Activated CD4-positive, alpha-beta T cell treated with anti-CD3 and anti-CD28 coated beads, Interleukin-2, amount 50 U/mL, for 1 hour (primary cell): Measurements from ENCODE around the gene ETF1.

ENCODE experiments used
- DNase-seq: peaks from one replicate; pipeline ENCODE4 v3.0.0-alpha.2; 2020

Gene ETF1

DNA sequence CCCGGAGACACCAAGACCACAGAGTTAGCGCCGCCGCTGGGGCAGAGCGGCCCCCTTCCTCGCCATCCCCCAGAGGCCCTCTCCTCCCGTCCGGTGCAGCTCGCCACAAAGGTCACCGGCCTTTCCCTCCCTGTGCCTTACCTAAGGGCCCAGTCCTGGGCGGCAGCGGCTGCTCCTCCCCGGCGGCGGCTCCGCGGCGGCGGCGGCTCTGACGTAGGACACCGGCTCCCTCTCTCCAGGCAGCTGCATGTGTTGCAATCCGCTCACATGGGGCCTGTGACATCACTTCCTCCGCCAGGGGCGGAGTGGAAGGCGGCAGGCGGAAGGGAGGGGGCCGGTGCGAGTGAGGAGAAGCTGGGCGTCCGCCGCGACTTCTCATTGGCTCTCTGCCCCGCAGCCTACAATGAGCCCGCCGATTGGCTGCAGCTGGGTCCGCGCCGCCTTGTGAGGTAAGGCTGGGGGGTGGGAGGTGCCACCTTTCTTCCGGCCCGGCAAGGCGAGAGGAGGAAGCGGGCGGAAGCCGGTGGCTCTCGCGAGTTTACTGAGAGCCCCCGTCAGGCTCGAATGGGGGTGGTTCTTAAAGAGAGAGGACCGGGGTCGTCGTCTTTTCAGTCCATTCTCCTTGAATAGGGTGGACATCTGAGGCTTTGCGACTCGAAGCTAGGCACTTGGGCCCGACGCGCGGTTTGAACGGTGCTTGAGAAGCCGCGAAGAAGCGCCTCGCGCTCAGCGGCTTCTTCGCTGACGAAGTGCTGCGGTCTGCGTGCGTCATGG is at the start of gene ETF1:
Gene ETF1 (minus strand): TSS at position 281 of the 774 bp plus-strand sequence. CDS start 318 bp downstream, outside the sequence.
- peak; percentile 99 for DNase-seq

DNA sequence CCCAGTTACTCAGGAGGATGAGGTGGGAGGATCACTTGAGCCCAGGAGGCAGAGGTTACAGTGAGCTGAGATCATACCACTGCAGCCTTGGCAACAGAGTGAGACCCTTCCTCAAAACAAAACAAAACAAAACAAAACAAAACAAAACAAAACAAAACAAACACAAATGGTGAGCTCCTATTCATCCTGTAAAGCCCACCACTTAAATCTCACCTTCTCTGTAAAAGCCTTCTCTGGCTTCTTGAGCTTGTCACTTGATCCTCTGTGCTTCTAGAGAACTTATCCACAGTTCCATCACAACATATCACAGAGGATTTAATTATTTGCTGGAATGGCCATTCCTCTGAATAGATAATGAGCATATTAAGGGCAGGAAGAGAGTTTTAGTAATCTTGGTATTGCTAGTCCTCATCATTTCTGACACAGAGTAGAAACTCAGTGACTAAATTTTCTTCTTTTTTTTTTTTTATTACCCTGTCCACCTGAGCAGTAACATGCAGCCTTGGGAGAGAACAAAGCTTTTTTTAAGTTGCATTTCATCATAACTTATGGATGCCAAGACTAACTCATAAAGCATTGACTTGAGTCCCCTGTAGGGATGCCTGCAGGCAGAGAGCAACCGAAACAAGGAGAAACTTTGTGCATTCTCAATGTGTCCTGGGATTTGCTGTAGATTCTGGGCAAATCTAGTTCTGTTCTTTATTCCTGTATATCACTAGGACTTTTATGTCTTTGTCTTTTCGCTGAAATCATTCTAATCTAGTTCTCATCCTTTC is 45.2 kb upstream of the ETF1 start:
- DNase-seq, result no peak

DNA sequence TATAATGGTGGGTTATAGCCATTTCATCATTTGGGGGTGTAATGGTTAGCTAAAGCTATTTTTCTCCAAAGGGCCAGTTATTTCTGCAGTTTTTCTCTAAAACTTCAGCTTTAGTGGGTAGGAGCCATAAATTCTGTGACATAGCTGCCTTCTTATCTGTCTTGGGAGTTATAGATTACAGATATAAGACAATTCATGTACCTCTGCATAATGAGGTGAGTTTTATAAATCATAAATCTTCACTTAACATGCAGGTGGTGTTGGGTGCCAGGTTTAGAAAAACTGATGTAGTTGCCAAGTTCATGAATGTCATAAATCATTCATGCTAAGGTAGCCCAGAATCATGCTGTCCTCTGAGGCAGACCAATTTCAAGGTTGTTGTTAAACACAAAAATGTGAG is 42.1 kb upstream of the ETF1 start:
- no peak for DNase-seq

DNA sequence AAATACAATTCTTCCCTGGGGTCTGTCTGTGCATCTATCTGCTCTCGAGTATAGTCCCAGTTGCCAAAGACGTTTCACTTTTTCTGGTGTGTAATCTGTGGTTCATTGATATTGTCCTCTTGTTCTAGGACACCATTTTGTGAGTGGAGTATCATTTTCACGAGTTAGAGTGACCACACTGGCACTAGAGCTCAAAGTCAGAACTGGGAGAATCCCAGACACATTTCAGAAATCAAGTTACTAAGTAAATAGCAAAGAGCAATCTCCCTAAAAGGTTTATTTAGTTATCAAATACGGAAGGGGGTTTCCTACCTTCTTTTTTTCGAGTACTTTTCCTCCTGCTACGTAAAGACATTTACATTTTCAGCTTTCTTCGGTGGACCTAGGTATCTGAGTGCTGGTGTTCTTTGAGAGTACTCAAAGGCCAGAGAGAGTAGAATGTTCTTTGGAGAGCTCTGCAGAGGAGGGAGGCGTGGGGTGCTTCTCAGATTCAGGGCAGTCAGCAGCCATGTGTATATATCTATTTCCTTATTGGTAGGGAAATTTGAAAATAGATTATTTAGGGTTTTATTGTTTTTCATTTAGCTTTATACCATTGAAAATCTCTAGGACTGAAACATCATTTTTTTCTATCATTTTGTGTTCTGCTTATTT is 41.1 kb upstream of the ETF1 start:
- DNase-seq, result no peak

DNA sequence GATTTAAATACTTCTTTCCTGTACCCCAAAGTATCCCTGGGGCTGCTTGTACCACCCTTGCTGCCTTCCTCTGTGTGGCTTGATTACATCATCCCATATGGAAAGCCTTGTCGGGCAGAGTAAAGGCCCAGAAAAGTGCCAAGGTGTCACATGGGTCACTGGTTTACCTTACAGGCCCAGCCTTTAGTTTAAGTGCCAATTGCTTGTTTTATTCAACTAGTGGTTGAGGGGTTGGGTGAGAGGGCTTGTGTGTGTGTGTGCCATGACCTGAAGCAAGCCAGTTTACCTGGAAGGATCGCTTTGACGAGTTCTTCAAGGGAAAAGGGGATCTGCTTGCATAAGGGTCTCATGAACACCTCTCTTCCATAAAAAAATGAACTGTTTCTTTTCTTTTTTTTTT is 39.9 kb upstream of the ETF1 start:
- no peak for DNase-seq

DNA sequence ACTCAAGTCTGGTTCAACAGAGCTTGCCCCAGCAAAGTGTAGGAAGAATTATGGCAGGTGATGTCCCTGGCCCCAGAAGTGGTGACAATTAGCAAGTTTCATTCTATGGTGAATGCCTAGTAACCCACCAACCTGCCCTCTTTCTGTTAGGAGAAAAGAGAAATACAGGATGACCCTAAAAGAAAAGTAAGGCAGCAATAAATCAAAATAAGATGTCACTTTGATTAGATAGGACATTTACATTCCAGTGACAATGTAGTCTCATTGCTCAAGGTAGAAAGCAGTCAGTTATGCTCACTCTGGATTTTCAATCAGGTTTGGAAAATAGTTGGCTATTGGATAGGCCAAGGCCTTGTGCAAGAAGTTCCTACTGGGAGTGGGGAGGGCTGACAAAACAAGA is 37.7 kb upstream of the ETF1 start:
- DNase-seq, result no peak

DNA sequence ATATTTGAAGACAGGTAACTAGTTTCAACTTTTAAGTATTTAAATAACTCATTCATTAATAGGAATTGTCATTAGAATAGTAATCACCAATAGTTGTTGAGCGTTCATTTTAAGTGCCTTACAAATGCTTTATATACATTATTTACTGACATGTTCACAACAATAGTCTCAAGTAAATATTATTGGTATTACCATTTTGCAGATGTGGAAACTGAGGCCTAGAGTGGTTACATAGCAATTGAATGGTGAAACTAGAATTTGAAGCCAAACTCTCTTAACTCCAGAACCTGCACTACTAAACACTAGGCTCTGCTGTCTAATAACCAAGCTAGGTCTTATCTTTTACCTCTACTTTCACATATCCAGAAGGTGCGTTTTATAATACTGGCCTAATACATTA is 37.0 kb upstream of the ETF1 start:
- DNase-seq, result no peak

DNA sequence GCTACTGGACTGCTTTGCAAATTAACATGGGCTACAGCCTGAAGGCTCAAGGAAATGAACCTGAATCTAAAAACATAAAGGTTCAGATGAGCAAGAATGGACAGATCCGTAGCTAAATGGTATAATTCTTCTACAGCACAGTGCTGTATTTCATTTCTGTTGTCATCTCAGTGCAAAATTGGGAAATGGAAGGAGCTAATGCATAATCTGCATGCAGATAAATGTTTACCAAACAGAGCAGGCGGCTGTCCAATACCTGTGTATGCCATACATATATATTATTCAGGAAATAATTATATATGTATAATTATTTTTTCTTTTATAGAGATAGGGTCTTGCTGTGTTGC is 36.5 kb upstream of the ETF1 start:
- no peak for DNase-seq

DNA sequence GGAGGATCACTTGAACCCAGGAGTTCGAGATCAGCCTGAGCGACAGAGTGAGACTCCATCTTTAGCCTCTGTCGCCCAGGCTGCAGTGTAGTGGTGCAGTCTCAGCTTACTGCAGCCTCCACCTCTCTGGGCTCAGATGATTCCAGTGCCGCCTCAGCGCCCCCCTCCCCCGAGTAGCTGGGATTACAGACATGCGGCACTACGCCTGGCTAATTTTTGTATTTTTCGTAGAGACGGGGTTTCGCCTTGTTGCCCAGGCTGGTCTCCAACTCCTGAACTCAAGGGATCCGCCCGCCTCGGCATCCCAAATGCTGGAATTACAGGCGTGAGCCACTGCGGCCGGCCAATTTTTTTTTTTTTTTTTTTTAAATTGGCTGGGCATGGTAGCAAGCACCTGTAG is 34.4 kb upstream of the ETF1 start:
- DNase-seq, result no peak

DNA sequence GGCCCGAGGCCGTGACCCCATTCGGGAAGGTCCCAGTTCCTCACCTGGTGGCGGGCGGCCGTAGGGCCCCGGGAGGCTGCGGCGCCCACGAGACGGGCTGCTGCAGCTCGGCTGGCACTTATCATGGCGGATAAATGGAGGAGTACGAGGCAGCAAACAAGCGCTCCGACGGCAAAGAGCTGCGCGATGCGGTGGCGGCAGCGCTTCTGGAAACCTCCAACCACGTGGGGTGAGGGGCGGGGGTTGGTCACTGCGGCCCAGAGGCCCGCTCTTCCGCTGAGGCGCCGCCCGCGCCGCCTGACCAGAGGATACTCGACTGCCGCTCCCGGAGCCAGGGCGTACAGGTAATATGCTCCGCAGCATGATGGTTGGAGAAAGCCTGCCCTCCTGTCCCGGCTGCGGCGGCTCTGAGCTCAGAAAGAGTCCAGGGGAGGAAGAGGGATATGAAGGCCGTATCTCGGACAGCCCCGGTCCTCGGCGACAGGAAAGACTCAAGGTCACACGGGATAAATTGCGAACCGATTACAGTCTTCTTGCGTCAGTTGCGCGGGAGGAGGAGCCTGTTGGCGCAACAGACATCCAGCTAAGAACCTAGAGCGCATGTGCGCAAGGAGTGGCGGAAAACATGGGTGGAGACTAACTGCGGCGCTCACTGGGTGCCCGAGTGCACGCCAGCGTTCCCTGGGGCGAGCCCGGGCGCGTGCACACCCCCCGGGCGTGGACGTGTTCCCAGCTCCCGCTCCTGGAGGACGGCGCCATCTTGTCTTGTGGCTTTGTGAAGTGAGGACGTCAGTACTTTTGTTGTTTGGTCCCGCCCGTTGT is 32.4 kb upstream of the ETF1 start, which contains the start of gene HSPA9:
Gene HSPA9 (minus strand): TSS at position 208 of the 822 bp plus-strand sequence. CDS start 83 bp downstream, at position 125.
- peak; percentile 95 for DNase-seq

DNA sequence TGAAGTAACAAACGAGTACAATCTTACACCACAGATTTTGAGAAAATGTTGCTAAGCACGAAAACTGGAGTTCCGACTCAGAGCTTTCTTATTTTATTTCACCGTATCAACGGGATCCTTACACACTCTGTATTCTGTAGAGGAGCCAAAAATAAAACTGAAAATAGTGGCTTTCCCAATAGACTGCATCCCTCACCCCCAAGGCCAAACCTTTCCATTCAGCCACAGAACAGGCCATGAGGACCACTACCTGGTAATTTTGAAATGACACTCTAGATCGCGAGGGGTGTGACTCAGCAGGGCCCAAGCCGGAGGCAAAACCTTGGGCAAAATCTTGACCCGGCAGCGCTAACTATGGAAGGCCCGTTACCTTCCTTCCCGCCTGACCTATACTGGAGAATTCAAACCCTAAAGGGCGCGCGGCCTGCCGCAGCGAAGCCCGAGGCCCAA is 31.7 kb upstream of the ETF1 start:
- DNase-seq, result no peak

DNA sequence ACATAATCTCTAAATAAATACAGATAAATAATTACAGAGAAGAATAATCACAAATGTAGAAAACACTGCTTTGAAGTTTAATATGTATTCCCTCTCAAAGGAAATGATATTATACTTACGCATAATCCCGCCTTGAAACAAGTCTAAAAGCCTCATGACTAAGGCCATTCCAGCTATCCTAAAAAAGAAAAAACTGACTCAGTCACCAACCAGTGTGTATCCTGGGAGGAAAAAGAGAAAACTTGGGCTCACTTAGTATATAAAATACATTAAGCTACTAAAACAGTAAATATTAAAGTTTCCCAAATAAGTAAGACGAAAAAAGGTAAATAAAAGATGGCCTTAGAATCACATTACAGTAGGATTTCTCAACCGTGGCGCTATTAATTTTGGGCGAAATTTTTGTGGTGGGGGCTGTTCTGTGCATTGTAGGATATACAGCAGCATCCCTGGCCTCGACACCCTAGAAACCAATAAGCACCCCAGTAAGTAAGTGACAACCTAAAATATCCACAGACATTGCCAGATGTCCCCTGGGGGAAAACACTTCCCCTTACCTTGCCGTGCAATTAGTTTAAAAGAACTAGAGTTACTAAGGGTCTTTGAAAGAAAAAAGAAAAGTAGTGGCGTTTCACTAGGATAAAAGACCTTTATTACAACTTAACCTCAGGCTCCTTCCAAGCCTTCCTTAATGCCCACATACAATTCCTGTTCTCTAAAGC is 31.1 kb upstream of the ETF1 start:
- DNase-seq, result no peak

DNA sequence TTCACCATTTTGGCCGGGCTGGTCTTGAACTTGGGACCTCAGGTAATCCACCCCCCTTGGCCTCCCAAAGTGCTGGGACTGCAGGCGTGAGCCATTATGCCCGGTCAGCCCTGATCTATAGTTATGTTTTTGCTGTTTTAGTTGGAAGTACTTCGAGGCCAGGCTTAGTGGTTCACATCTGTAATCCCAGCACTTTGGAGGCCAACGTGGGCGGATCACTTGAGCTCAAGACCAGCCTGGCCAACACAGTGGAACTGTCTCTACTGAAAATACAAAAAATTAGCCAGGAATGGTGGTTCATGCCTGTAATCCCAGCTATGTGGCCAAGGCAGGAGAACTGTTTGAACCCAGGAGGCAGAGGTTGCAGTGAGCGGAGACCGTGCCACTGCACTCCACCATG is 30.2 kb upstream of the ETF1 start:
- DNase-seq, result no peak

DNA sequence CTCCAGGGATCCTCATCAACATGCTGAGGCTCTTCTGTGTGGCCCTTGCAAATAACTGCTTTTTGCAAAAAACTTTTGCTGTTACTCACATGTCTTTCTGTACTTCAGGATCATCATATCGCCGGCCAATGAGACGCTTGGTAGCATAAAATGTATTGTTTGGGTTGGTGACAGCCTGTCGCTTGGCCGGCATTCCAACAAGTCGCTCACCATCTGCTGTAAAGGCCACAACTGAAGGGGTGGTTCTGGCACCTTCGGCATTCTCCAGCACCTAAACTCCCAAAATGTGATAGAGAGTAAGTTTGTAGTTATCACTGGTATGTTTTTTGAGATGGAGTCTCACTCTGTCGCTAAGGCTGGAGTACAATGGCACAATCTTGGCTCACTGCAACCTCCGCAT is 27.8 kb upstream of the ETF1 start:
- DNase-seq, result no peak

DNA sequence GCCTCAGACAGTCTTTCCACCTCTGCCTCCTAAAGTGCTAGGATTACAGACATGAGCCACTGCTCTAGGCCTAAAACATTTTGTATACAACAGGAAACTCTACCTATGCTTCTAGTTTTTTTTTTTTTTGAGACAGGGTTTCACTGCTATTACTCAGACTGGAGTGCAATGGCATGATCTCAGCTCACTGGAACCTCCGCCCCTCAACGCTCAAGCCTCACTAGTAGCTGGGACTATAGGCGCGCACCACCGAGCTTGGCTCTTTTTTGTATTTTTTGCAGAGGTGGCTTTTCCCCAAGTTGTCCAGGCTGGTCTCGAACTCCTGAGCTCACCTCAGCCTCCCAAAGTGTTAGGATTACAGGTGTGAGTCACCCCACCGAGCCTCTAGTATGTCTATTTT is 26.7 kb upstream of the ETF1 start:
- DNase-seq, result no peak

DNA sequence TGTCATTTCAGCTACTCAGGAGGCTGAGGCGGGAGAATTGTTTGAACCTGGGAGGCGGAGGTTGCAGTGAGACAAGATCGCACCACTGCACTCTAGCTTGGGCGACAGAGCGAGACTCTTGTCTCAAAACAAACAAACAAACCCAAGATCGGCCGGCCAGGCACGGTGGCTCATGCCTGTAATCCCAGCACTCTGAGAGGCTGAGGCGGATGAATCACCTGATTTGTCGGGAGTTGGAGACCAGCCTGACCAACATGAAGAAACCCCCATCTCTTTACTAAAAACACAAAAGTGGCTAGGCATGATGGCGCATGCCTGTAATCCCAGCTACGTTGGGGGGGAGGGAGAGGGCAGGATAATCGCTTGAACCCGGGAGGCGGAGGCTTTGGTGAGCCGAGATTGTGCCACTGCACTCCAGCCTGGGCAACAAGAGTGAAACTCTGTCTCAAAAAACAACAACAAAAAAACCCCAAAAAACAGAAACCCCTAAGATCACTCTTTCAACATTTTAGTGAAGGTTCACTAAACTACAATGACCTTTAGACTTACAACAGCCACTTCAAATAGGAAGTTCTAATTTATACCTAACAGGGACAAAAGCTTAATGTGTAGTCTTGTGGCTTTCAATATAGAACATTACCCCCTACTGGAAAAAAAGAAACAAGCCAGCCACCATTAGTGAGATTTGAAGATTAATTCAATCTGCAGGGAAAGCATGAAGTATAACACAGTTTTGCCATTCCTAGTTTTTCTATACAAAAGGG is 25.2 kb upstream of the ETF1 start:
- DNase-seq, result no peak

DNA sequence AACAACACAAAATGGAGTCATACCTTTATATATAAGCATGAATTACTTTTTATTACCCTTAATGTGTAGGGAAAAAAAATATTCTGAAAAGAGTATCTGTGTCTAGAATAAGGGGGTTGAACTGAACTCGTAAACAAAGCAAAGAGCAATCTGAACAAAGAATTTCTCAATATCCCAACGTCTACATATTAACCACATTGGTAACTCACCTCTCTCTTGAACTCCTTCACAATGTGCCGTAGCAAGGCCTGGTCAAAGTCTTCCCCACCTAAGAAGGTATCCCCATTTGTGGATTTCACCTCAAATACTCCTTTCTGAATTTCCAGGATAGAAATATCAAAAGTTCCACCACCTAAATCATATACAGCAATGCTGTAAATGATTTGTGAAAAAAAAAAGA is 23.8 kb upstream of the ETF1 start:
- no peak for DNase-seq

DNA sequence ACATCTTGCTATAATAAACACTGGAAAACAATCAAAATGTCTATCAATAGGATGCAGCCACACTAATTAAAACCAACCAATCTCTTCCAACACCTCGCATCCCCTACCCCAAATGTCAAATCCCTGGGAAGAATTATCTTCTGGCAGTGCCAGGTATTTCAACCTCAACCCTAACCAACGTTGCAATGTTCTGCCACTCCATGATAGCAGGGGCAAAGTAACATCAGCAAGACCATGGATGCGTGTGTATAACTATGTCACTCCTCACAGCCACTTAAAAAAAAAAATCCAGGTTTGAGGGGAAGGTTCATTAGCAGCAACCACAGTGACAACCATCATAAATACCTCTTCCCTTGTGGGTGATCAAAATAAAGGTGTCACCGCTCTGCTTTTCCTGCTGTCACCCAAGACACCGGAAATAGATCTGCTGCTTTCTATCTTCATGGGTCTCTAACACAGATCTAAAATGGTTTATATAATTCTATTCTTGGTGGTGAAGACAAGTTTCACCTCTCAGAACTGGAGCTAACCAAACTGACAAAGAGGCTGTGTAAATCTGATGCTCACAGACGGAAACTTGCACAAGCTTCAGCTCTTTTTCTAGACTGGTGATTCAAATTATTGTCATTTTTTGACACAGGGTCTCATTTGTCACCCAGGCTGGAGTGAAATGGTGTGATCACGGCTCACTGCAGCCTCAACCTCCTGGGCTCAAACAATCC is 22.2 kb upstream of the ETF1 start:
- DNase-seq, result no peak

DNA sequence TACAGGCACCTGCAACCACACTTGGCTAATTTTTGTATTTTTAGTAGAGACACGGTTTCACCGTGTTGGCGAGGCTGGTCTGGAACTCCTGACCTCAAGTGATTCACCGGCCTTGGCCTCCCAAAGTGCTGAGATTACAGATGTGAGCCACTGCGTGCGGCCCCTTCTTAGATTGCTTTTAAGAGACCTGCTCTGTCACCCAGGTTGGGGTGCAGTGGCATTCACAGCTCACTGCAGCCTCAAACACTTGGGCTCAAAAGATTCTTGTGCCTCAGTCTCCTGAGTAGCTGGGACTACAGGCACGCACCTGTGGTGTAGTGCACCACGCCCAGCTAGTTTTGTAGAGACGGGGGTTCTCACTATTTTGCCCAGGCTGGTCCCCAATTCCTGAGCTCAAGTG is 21.2 kb upstream of the ETF1 start:
- DNase-seq, result no peak

DNA sequence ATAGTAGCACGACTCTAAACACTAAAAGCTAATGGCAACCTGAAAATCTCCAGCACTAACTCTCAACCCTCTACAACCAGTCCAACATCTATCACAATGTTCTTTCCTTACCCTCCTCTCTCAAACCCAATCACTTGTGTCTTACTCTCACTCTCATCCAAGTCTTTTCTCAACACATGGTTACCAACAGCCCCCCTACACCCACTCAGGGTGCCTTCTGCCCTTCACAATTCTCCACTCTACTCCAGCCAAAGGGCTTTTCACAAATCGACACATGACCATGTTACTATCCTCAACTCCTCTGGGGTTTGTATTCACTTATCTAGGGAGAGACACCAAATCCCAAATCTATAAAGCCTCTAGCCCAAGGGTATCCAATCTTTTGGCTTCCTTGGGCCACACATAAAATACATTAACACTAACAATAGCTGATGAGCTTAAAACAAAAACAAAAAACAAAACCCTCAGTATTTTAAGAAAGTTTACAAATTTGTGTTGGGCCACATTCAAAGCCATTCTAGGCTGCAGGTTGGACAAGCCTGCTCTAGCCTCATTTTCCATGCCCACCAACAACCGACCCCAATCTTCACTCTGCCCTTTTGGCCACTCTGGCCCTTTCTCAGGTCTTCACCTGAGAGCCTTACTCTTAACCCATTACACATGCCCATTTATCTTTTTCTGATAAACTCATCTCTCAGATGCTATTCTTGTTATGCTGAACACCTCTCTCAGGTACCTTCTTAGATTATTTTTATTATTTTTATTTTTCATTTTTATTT is 20.5 kb upstream of the ETF1 start:
- DNase-seq, result no peak
